Measurements from ENCODE around the gene MATN4. TPM values are rescaled to one million over a fixed set of nuclear protein-coding genes. Genes with fewer than 3 reads are reported as not detected.

MATN4 gene
- total and polyA plus RNA-seq, 11 donors, result not detected

DNA sequence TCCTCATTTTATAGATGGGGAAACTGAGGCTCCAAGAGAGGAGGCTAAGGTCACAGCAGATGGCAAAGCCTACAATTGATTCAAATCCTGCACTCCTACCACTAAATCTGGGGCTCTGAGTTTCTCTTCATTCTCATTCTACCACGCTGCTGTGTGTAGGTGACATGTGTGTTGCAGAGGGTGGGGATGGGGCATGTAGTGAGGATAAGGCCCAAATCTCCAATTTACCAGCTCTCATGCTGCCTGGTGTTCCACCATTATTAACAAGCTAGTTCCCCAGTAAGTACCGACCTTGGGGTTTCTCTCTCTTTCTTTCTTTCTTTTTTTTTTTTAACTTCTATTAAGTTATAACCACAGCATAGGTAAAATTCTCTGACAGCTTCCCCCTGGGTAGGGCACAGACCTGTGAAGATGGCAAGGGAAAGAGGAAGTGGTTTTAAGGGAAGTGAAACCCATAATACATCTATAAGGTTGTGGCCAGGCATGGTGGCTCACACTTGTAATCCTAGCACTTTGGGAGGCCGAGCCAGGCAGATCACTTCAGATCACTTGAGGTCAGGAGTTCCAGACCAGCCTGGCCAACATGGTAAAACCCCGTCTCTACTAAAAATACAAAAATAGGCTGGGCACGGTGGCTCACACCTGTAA is 13.0 kb upstream of the MATN4 start:
- H3K4me3 ChIP-seq, result no peak overlapping the region
- H3K27ac ChIP-seq, result no peak overlapping the region
- TF ChIP-seq, protein P1, sequence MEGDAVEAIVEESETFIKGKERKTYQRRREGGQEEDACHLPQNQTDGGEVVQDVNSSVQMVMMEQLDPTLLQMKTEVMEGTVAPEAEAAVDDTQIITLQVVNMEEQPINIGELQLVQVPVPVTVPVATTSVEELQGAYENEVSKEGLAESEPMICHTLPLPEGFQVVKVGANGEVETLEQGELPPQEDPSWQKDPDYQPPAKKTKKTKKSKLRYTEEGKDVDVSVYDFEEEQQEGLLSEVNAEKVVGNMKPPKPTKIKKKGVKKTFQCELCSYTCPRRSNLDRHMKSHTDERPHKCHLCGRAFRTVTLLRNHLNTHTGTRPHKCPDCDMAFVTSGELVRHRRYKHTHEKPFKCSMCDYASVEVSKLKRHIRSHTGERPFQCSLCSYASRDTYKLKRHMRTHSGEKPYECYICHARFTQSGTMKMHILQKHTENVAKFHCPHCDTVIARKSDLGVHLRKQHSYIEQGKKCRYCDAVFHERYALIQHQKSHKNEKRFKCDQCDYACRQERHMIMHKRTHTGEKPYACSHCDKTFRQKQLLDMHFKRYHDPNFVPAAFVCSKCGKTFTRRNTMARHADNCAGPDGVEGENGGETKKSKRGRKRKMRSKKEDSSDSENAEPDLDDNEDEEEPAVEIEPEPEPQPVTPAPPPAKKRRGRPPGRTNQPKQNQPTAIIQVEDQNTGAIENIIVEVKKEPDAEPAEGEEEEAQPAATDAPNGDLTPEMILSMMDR (IDR thresholded peaks at IDR 0.05), result no peak
- TF ChIP-seq POLR2A (IDR thresholded peaks at IDR 0.05), result no peak
- intact Hi-C loops (cut with DNase I), result loop anchor here in 6 of 10 donors (5.0 kb wide), 4 partner anchors 41 to 451 kb away; partner anchors contain the start of gene SYS1 (in 1 of the 6)
- ATAC-seq (no peak), DNase-seq (no peak)
- H3K27me3 ChIP-seq, result peaks cover 4 to 18% (median 8%) of the 10 kb centered on the region in 9 donors
- 79 to 94% (median 89%) methylated on average over 5 of the region's 5 CpGs for WGBS, 4 donors
- peaks cover 0 to 22% (median 0%) of the 10 kb centered on the region in 12 donors for H3K4me1 ChIP-seq
- H3K9me3 ChIP-seq, result no peaks in the 10 kb centered on the region
- peaks cover 0 to 18% (median 9%) of the 10 kb centered on the region in 9 donors for H3K36me3 ChIP-seq

DNA sequence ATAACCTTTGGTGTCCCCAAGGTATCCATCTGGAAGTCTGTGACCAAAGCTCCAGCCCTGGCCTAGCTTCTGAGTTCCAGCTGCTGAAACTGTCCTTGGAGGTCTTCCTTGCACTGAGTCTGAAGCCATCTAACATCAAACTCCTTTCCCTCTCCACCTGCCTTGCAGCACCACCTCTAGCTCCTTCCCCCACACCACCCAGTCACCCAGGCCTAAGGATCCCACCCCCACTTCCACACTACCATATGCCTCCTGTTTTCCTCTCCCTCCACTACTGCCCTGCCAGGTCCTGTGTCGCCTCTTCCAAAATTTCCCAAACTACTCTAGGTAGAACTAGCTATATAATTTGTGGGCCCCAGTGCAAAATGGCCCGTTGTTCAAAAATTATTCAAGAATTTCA is 10.8 kb upstream of the MATN4 start:
- 81 to 86% (median 86%) methylated on average over 2 of the region's 2 CpGs for WGBS, 4 donors

DNA sequence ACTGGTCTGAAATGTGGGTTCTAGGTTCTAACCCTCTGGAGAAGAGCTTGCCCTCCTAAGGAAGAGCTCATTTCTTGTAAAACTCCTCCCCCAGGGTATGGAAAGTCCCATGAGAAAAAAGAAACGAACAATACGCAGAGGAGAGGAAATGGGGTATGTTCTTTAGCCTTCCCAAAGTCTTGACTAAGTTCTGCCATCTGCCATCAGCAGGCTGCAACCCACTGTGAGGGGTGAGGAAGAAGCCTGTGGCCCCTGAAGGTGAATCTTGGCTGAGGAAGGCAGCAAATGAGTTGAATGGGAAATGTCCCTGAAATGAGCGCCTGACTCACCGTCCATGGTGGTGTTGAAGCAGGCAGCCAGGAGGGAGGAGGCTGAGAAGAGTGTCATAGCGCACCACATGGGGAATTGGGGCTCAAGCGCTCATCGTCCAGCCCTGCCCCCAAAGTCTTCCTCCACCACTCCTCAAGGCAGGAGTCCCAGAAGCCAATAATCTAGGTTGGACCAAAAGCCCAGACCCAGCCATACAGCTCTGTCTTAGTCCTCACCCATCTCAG is 10.4 kb upstream of the MATN4 start:
- Histone ChIP-seq H3K27me3 (peaks cover 7 to 35% (median 27%) of the 10 kb centered on the region in 9 donors), H3K4me3 (no peak overlapping the region), H3K9me3 (no peaks in the 10 kb centered on the region), H3K27ac (no peak overlapping the region), H3K36me3 (no peaks in the 10 kb centered on the region), H3K4me1 (peaks cover 0 to 22% (median 0%) of the 10 kb centered on the region in 12 donors)
- DNase-seq (no peak), ATAC-seq (no peak)
- TF ChIP-seq, protein P1 (IDR thresholded peaks at IDR 0.05), result no peak
- TF ChIP-seq POLR2A (IDR thresholded peaks at IDR 0.05), result no peak
- intact Hi-C loops (cut with DNase I), result loop anchor here (2.0 to 5.0 kb wide), 7 partner anchors 44 to 454 kb away; partner anchors contain the start of gene SYS1 (in 1 of the 10)
- 73 to 84% (median 74%) methylated on average over 7 of the region's 7 CpGs for WGBS, 4 donors

More for the DNA sequence above, 10.8 kb upstream of the MATN4 start:
- no peak for DNase-seq
- H3K27me3 ChIP-seq, result peaks cover 7 to 30% (median 24%) of the 10 kb centered on the region in 9 donors
- H3K4me3 ChIP-seq, result no peak overlapping the region
- intact Hi-C loops (cut with DNase I), result loop anchor here (1.0 to 5.0 kb wide), 10 partner anchors 44 to 453 kb away; partner anchors contain the start of gene SYS1 (in 1 of the 10)
- no peaks in the 10 kb centered on the region for H3K9me3 ChIP-seq
- no peaks in the 10 kb centered on the region for H3K36me3 ChIP-seq
- peak overlapping the region in 1 of 12 donors; percentile 16 for H3K27ac ChIP-seq
- no peak for ATAC-seq
- H3K4me1 ChIP-seq, result peaks cover 0 to 22% (median 0%) of the 10 kb centered on the region in 12 donors
- TF ChIP-seq, protein P1 (IDR thresholded peaks at IDR 0.05), result no peak
- no peak for TF ChIP-seq POLR2A (IDR thresholded peaks at IDR 0.05)

DNA sequence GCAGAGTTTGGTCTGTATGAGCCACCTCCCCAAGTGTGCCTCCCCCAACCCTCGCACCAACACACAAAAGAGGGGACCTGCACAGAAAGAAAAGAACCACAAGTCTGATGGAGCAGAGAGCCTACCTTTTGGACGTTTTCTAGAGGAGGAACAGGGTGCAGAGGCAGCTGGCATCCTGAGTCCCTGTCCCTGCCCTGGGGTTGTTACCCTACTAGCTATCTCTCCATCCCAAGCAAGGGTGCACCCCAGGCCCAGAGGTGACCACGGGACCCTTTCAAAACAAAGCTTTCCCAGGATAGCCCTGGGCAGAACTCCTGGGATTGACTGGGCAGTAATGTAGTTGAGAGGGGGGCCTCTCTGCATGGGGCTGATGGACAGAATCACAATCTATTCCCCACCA is 9.7 kb upstream of the MATN4 start:
- WGBS, 4 donors, result 50 to 68% (median 60%) methylated on average over 3 of the region's 3 CpGs
- H3K4me1 ChIP-seq, result peaks cover 0 to 19% (median 0%) of the 10 kb centered on the region in 12 donors
- no peak overlapping the region for H3K4me3 ChIP-seq
- H3K27me3 ChIP-seq, result peaks cover 7 to 35% (median 27%) of the 10 kb centered on the region in 9 donors
- ATAC-seq (no peak), DNase-seq (no peak)
- TF ChIP-seq POLR2A (IDR thresholded peaks at IDR 0.05), result no peak
- TF ChIP-seq, protein P1 (IDR thresholded peaks at IDR 0.05), result no peak
- H3K27ac ChIP-seq, result no peak overlapping the region
- intact Hi-C loops (cut with DNase I), result loop anchor here (2.0 to 5.0 kb wide), 7 partner anchors 45 to 454 kb away; partner anchors contain the start of gene SYS1 (in 1 of the 10)
- no peaks in the 10 kb centered on the region for H3K9me3 ChIP-seq
- H3K36me3 ChIP-seq, result no peaks in the 10 kb centered on the region
